WTC11 (cell line): Measurements from ENCODE around the gene SYN1.

Experiments used
- TF ChIP-seq, protein P1 (sequence below): fragments of 200-600 bp; IDR thresholded peaks from 2 replicates; pipeline ENCODE4 v1.8.0; 2022; ENCODE audit warnings: antibody characterized with exemption
- TF ChIP-seq, protein P2 (sequence below): fragments of 250-450 bp; sonication (Bioruptor Pico); IDR thresholded peaks from 2 replicates; pipeline ENCODE4 v2.1.2; 2022; ENCODE audit warnings: mild to moderate bottlenecking, moderate library complexity
- TF ChIP-seq, protein P3 (sequence below): fragments of 250-450 bp; sonication (Bioruptor Pico); IDR thresholded peaks from 2 replicates; pipeline ENCODE4 v1.9.0; 2021; ENCODE audit warnings: mild to moderate bottlenecking

DNA sequence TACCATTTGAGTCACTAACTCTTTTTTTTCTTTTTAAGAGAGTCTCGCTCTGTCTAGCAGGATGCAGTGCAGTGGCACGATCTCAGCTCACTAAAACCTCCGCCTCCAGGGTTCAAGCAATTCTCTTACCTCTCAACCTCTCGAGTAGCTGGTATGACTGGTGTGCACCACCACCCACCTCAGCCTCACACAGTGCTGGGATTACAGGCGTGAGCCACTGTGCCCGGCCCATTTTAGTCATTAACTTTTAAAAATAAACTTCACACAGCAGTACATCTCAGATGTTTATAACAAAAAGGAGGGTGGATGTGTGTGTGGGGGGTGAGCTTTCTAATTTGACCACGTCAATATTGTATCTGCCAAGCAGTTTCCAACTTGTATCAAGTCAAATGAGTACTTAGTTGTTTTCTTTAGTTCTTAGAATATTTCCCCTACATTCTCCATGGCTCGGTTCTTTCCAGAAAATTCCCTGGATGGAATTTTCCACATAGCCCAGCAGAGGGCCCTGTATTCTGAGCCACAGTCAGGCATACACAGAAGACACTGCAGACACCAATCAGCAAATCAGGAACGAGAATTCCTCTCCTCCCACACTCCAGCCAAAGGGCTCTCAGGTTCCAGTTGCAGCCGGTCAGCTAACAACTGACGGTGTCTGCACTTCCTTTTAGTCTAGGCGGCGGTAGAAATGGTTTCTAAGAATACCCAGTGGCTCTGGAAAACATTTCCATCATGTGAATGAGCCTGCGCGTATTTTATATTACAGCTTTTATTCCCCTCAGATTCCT is 78.7 kb downstream of the SYN1 start:
- TF ChIP-seq, protein P1, sequence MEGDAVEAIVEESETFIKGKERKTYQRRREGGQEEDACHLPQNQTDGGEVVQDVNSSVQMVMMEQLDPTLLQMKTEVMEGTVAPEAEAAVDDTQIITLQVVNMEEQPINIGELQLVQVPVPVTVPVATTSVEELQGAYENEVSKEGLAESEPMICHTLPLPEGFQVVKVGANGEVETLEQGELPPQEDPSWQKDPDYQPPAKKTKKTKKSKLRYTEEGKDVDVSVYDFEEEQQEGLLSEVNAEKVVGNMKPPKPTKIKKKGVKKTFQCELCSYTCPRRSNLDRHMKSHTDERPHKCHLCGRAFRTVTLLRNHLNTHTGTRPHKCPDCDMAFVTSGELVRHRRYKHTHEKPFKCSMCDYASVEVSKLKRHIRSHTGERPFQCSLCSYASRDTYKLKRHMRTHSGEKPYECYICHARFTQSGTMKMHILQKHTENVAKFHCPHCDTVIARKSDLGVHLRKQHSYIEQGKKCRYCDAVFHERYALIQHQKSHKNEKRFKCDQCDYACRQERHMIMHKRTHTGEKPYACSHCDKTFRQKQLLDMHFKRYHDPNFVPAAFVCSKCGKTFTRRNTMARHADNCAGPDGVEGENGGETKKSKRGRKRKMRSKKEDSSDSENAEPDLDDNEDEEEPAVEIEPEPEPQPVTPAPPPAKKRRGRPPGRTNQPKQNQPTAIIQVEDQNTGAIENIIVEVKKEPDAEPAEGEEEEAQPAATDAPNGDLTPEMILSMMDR = no peak
- TF ChIP-seq, protein P2, sequence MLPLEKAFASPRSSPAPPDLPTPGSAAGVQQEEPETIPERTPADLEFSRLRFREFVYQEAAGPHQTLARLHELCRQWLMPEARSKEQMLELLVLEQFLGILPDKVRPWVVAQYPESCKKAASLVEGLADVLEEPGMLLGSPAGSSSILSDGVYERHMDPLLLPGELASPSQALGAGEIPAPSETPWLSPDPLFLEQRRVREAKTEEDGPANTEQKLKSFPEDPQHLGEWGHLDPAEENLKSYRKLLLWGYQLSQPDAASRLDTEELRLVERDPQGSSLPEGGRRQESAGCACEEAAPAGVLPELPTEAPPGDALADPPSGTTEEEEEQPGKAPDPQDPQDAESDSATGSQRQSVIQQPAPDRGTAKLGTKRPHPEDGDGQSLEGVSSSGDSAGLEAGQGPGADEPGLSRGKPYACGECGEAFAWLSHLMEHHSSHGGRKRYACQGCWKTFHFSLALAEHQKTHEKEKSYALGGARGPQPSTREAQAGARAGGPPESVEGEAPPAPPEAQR = no peak
- TF ChIP-seq, protein P3, sequence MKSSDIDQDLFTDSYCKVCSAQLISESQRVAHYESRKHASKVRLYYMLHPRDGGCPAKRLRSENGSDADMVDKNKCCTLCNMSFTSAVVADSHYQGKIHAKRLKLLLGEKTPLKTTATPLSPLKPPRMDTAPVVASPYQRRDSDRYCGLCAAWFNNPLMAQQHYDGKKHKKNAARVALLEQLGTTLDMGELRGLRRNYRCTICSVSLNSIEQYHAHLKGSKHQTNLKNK (CRISPR knock-in tag) = no peak
